Calu3 (cell line): ENCODE data around the gene C1QL2. TPM values are rescaled to one million over a fixed set of nuclear protein-coding genes. Genes with fewer than 3 reads are reported as not detected.

Source experiments
- BruUV-seq: library from RNA; stranded (reverse); fragments of 400-500 nt; replicated peaks from 2 replicates; lab custom pipeline; 2021; lab: Mats Ljungman, UMichigan
- CTCF ChIA-PET: fragments of 300-600 bp; sonication (Branson Sonifier 250); formaldehyde crosslinking; loops from one replicate; lab custom pipeline; 2022; ENCODE audit warnings: antibody characterized with exemption; lab: Charles Lee
- DNase-seq: peaks from one replicate; pipeline ENCODE4 v3.0.0; 2022
- H3K27ac Mint-ChIP-seq: one replicate; pipeline ENCODE4 v1.8.0; 2022; ENCODE audit warnings: mixed read lengths; ENCODE audit not compliant: unreplicated experiment
- H3K27me3 Mint-ChIP-seq: one replicate; pipeline ENCODE4 v1.8.0; 2022; ENCODE audit warnings: mixed read lengths; ENCODE audit not compliant: unreplicated experiment
- H3K36me3 Mint-ChIP-seq: one replicate; pipeline ENCODE4 v1.8.0; 2022; ENCODE audit warnings: mild to moderate bottlenecking, moderate library complexity, mixed read lengths; ENCODE audit not compliant: insufficient read depth, unreplicated experiment
- H3K4me1 Mint-ChIP-seq: one replicate; pipeline ENCODE4 v1.8.0; 2022; ENCODE audit warnings: mild to moderate bottlenecking, low read depth, mixed read lengths; ENCODE audit not compliant: unreplicated experiment
- H3K4me3 Mint-ChIP-seq: one replicate; pipeline ENCODE4 v1.8.0; 2022; ENCODE audit warnings: mild to moderate bottlenecking, low read depth, moderate library complexity, mixed read lengths; ENCODE audit not compliant: unreplicated experiment
- H3K9me3 Mint-ChIP-seq: one replicate; pipeline ENCODE4 v1.8.0; 2022; ENCODE audit warnings: low read depth, mixed read lengths; ENCODE audit not compliant: unreplicated experiment
- intact Hi-C: fragments of 100-400 bp; cut with micrococcal nuclease; formaldehyde crosslinking; loops from one replicate; pipeline ENCODE4 v1.10.0; 2022; ENCODE audit not compliant: unreplicated experiment
- total RNA-seq: library from RNA; stranded (reverse); gene quantifications from 2 replicates; pipeline ENCODE4 v1.2.3, GENCODE V29; 2022
- TF ChIP-seq, protein P1 (sequence below): fragments of 200-600 bp; IDR thresholded peaks from one replicate; pipeline ENCODE4 v1.8.0; 2022; ENCODE audit warnings: antibody characterized with exemption; ENCODE audit not compliant: unreplicated experiment

Gene C1QL2
- total RNA-seq, 1 experiment from 2014 or later, result not detected

DNA sequence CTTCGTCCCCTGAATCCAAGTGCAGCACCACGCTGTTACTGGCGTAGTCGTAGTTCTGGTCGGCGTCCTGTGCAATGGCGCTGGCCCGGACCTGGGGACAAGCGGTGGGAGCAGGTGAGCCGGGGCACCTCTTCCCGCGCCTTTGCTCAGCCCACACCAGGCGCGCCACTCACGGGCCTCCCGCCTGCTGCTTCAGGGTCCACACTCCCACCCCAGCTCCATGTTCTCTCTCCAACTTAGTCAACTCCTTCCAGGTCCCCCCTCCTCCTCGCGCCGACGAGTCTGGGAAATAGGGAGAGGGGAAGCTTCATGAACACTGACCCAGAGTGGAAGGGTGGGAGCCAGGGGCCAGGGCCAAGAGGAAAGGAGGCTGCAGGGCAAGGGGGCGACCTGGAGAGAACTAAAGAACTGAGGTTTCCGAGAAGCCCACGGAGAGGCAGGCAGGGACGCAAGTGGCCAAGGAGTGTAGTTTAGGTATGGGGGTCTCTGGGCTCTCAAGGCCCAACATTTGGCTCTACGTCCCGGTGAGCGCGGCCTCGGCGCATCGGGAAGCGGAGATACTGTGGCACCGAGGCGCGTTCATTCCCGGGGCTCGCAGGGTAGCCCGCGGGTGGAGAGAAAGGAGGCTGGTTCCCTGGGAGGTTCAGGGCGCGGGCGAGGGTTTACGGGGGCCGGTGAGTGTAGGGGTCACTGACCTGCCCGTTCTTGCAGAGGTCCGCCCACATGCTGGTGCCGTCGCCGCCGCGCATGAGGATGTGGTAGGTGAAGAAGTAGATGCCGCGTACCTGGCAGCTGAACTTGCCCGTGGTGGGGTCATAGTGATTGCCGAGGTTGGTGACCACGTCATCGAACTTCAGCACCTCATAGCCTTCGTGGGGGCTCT, 1.4 kb downstream of the C1QL2 start:
- TF ChIP-seq, protein P1, sequence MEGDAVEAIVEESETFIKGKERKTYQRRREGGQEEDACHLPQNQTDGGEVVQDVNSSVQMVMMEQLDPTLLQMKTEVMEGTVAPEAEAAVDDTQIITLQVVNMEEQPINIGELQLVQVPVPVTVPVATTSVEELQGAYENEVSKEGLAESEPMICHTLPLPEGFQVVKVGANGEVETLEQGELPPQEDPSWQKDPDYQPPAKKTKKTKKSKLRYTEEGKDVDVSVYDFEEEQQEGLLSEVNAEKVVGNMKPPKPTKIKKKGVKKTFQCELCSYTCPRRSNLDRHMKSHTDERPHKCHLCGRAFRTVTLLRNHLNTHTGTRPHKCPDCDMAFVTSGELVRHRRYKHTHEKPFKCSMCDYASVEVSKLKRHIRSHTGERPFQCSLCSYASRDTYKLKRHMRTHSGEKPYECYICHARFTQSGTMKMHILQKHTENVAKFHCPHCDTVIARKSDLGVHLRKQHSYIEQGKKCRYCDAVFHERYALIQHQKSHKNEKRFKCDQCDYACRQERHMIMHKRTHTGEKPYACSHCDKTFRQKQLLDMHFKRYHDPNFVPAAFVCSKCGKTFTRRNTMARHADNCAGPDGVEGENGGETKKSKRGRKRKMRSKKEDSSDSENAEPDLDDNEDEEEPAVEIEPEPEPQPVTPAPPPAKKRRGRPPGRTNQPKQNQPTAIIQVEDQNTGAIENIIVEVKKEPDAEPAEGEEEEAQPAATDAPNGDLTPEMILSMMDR, result no peak
- no peaks in the 10 kb centered on the region for H3K4me1 Mint-ChIP-seq
- intact Hi-C loops, result no loop called here
- H3K27me3 Mint-ChIP-seq, result peaks cover 77% of the 10 kb centered on the region
- no peak overlapping the region for H3K4me3 Mint-ChIP-seq
- no peak for DNase-seq
- CTCF ChIA-PET, result interaction anchor here (0.7 kb wide), 1 partner anchor 9 kb away, joined by 6 read pairs; no protein-coding TSS in a partner anchor
- BruUV-seq, result no TSS peak
- no peak overlapping the region for H3K27ac Mint-ChIP-seq
- H3K9me3 Mint-ChIP-seq, result no peaks in the 10 kb centered on the region
- H3K36me3 Mint-ChIP-seq, result peaks cover 6% of the 10 kb centered on the region

DNA sequence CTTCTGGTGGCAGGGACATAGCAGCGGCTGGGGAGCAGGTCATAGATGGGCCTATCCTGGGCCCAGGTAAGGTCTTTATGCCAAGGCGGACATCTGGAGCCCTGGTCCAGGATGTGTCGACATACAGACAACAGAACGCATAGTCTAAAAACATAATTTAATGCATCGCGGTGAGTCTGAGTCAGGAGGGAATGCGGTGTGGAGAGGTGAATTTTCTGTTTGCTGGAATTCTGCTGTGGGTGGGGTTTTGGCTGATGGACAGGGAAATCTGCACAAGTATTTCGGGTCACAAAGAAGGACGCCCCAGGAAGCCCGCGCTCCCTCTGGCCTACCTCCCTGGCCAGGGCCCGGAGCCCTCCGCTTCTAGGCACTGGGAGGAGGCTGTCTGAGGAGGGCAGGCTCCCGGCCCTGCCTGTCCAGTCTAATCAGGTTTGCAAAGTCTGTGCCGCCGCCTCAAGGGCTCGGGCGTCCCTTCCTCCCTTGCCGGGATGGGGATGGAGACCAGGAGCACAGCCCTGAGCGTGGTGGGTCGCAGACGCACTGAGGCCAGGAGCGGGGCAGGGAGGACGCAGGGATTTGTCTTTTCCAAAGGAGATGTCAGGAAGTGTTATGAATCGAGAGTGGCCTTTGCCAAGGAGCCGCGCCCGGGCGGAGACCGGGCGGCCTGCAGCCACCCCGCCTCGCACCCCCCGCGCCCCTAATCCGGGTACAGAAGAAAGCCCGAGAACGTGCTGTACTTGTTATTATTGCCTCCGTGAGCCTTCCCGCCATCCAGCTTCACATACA, 2.3 kb downstream of the C1QL2 start:
- DNase-seq, result no peak
- Mint-ChIP-seq H3K9me3 (no peaks in the 10 kb centered on the region), H3K36me3 (peaks cover 6% of the 10 kb centered on the region), H3K27ac (no peak overlapping the region), H3K4me3 (no peak overlapping the region), H3K27me3 (peaks cover 77% of the 10 kb centered on the region), H3K4me1 (no peaks in the 10 kb centered on the region)
- CTCF ChIA-PET, result interaction anchor here (0.7 kb wide), 1 partner anchor 10 kb away, joined by 6 read pairs; no protein-coding TSS in a partner anchor
- BruUV-seq, result no TSS peak
- intact Hi-C loops, result no loop called here
- TF ChIP-seq, protein P1, result no peak

DNA sequence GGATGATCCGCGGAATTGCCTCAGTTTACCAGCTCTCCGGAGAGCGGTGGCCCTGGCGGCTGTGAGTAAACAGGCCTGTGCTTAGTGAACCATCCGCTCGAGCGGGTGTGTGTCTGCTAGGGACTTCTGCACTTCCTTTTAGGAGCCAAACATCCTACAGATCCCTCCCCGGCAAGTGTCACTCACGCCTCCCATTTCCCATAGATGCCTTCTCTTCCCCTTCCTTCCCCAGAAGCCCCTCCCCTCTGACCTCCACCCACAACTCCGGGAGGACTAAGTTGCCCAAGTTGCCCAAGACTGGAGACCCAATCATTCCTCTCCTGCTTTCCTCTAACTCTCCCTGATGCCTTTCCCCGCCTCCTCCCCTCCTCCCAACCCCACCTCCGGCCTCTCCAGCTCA, 2.9 kb downstream of the C1QL2 start:
- CTCF ChIA-PET, result no interaction called here
- Mint-ChIP-seq H3K27me3 (peaks cover 77% of the 10 kb centered on the region), H3K9me3 (no peaks in the 10 kb centered on the region), H3K36me3 (peaks cover 6% of the 10 kb centered on the region), H3K27ac (no peak overlapping the region), H3K4me1 (no peaks in the 10 kb centered on the region), H3K4me3 (no peak overlapping the region)
- BruUV-seq, result no TSS peak
- intact Hi-C loops, result no loop called here
- TF ChIP-seq, protein P1, result no peak
- DNase-seq, result no peak

DNA sequence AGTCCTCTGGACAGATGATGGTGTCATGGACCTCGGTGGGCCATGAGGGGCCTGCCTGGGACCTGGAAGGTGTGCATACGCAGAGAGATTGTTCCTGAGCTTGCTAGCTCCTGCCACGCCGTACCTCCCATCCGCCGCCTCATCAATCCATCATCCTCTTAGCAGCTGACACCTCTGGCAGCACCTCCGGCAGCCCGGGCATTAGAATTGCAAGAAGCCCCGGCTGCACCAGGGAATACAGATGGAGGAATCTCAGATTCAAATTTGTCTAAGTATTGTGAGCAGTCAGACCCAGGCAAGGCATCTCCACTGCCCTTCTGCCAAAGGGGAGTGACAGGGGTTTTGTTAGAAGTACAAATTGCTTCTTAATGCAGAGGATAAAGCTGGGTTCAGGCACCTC, 4.5 kb downstream of the C1QL2 start:
- intact Hi-C loops, result no loop called here
- H3K4me3 Mint-ChIP-seq, result no peak overlapping the region
- H3K27me3 Mint-ChIP-seq, result peaks cover 87% of the 10 kb centered on the region
- H3K4me1 Mint-ChIP-seq, result no peaks in the 10 kb centered on the region
- H3K36me3 Mint-ChIP-seq, result peaks cover 6% of the 10 kb centered on the region
- DNase-seq, result no peak
- CTCF ChIA-PET, result no interaction called here
- no TSS peak for BruUV-seq
- no peaks in the 10 kb centered on the region for H3K9me3 Mint-ChIP-seq
- TF ChIP-seq, protein P1, result no peak
- H3K27ac Mint-ChIP-seq, result no peak overlapping the region
